ENCODE data around the gene FAF1. TPM values are rescaled to one million over a fixed set of nuclear protein-coding genes. Genes with fewer than 3 reads are reported as not detected.

FAF1 gene
- total RNA-seq, 1 donor from 2014 or later, result 52.0 TPM

DNA sequence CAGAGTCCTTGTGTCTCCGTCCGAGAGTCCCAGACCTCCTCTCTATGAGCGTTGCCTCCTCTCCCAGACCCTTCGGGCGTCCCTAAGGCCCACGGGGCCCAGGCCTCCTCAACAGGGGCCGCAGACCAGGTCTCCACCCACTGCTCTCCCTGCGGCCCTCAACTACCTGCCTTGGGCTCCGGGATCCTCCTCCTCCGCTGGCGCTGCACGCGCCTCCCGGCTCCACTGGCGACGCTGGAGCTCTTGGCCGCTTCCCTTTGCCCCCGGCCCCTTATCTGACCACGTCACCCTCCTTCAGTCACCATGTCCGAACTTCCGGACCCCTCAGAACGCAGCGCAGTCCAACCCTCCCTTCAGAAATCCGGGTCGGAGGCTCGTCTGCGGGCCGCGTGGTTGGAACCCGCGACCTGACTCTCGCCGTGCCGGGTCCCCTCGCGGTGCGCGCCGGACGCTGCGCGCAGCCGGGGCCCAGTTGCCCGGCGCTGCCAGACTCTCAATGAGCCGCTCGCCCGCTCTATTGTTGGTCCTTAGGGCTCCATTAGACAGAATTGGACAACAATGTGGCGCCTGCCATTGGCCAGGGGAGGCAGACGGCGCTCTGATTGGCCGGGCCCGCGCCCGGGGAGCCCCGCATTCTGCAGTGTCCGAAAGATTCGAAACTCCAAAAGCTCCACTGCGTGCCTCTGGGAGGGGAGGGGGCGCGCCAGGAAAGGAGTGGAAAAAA lies 537.0 kb downstream of the FAF1 start, which contains the start of gene DMRTA2:
Gene DMRTA2 (minus strand): TSS at position 498 of the 724 bp plus-strand sequence. CDS start 1,907 bp downstream, outside the sequence.
- Mint-ChIP-seq H3K27ac (ENCODE audit: unreplicated experiment) (peak within 1 kb of the TSS; percentile 10), H3K9me3 (ENCODE audit: unreplicated experiment) (no peaks in the 10 kb centered on the region), H3K4me3 (ENCODE audit: unreplicated experiment) (peak within 1 kb of the TSS; percentile 73), H3K4me1 (ENCODE audit: unreplicated experiment) (peaks cover 61% of the 10 kb centered on the region), H3K27me3 (ENCODE audit: unreplicated experiment) (peaks cover 79% of the 10 kb centered on the region), H3K36me3 (ENCODE audit: unreplicated experiment) (peaks cover 4% of the 10 kb centered on the region)
- TF ChIP-seq, protein P1, sequence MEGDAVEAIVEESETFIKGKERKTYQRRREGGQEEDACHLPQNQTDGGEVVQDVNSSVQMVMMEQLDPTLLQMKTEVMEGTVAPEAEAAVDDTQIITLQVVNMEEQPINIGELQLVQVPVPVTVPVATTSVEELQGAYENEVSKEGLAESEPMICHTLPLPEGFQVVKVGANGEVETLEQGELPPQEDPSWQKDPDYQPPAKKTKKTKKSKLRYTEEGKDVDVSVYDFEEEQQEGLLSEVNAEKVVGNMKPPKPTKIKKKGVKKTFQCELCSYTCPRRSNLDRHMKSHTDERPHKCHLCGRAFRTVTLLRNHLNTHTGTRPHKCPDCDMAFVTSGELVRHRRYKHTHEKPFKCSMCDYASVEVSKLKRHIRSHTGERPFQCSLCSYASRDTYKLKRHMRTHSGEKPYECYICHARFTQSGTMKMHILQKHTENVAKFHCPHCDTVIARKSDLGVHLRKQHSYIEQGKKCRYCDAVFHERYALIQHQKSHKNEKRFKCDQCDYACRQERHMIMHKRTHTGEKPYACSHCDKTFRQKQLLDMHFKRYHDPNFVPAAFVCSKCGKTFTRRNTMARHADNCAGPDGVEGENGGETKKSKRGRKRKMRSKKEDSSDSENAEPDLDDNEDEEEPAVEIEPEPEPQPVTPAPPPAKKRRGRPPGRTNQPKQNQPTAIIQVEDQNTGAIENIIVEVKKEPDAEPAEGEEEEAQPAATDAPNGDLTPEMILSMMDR (IDR thresholded peaks at IDR 0.05), result no peak
- DNase-seq (ENCODE audit: extremely low spot score, unreplicated experiment), result no peak

DNA sequence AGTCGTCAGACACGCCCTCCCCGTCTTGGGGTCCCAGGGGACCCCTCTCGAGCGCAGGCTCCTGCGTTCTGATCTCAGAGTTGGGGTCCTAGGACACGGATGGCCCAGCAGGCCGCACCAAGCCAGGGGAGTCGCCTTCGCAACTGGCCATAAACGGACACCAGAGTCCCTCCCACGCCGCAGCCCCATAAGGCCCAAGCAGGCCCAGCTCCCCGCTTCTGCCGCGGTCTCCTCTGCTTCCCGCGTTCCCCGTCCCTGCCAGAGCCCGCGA lies 537.5 kb downstream of the FAF1 start:
- TF ChIP-seq, protein P1 (IDR thresholded peaks at IDR 0.05), result no peak
- Mint-ChIP-seq H3K9me3 (ENCODE audit: unreplicated experiment) (no peaks in the 10 kb centered on the region), H3K4me3 (ENCODE audit: unreplicated experiment) (peak overlapping the region; percentile 61), H3K4me1 (ENCODE audit: unreplicated experiment) (peaks cover 58% of the 10 kb centered on the region), H3K36me3 (ENCODE audit: unreplicated experiment) (peaks cover 5% of the 10 kb centered on the region), H3K27me3 (ENCODE audit: unreplicated experiment) (peaks cover 79% of the 10 kb centered on the region), H3K27ac (ENCODE audit: unreplicated experiment) (no peak overlapping the region)
- no peak for DNase-seq (ENCODE audit: extremely low spot score, unreplicated experiment)

DNA sequence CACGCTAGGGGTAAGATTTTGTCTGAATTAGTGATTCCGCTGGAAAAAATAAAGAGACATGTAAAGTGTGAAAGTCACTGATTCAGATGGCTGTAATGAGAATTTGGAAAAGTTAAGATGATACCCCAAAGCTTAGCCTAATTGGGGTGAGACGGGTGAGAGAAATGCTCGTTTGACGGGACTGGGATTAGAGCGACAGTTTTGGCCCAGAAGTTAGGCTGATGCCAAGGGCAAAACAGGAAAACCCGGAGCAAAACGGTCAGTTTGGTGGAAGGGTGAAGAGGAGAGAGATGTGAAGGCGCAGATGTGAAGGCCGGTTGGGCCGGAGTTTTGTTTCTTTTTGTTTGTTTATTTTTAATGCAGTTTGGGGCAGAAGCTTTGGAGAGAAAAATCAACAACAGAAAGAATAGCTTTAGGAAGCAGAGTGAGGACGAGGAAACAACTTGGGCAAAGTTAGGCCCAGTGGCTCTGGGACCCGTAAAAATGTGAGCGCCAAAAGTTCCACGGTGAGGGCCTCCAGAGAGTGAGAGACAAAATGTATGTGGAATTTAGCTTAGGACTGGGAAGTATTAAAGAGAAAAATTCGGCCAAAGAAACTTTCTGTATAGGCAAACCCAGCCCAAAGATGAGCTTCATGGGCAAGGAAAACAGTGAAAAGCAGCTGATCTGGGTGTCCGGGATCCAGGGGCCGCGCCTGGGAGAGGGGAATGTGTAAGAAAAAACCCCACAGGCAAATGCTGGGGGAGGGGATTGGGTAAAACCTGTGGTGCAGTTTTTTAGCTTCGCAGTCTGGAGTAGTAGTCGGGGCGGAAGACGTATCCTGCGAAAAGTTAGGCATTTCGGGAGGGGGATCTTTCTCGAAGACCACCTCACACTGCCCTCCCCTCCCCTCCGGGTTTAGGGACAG lies 538.0 kb downstream of the FAF1 start:
- Mint-ChIP-seq H3K4me1 (ENCODE audit: unreplicated experiment) (peaks cover 57% of the 10 kb centered on the region), H3K4me3 (ENCODE audit: unreplicated experiment) (peak overlapping the region; percentile 41), H3K27ac (ENCODE audit: unreplicated experiment) (no peak overlapping the region), H3K36me3 (ENCODE audit: unreplicated experiment) (peaks cover 5% of the 10 kb centered on the region), H3K9me3 (ENCODE audit: unreplicated experiment) (no peaks in the 10 kb centered on the region), H3K27me3 (ENCODE audit: unreplicated experiment) (peaks cover 79% of the 10 kb centered on the region)
- TF ChIP-seq, protein P1 (IDR thresholded peaks at IDR 0.05), result no peak
- no peak for DNase-seq (ENCODE audit: extremely low spot score, unreplicated experiment)

DNA sequence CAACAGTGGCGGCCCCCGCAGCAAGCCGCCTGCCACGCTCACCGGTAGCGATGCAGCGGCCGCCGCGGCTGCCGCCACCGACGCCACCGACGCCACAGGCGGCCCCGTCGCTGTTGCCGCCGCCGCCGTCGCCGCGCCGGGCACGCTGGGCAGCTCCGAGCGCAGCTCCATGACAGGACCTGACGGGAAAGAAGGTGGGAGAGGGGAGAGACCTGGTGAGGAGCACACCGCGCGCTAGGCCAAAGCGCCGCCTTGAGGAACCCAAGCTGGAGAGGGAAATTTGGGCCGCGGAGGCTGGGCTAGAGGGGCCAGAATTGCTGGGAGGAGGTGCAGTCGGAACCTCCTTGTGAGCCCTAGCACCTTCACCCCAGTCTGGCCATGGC lies 538.7 kb downstream of the FAF1 start:
- Mint-ChIP-seq H3K36me3 (ENCODE audit: unreplicated experiment) (peaks cover 5% of the 10 kb centered on the region), H3K27ac (ENCODE audit: unreplicated experiment) (no peak overlapping the region), H3K9me3 (ENCODE audit: unreplicated experiment) (no peaks in the 10 kb centered on the region), H3K27me3 (ENCODE audit: unreplicated experiment) (peaks cover 82% of the 10 kb centered on the region), H3K4me1 (ENCODE audit: unreplicated experiment) (peaks cover 63% of the 10 kb centered on the region), H3K4me3 (ENCODE audit: unreplicated experiment) (no peak overlapping the region)
- TF ChIP-seq, protein P1 (IDR thresholded peaks at IDR 0.05), result no peak
- DNase-seq (ENCODE audit: extremely low spot score, unreplicated experiment), result no peak
